Neural cell (in vitro differentiated cells): ENCODE results near the gene NOD2. TPM values are rescaled to one million over a fixed set of nuclear protein-coding genes. Genes with fewer than 3 reads are reported as not detected.

Experiments
- H2AFZ ChIP-seq: fragments of 200-600, 300-800 bp; sonication (generic), shearing (Covaris generic); 2 replicates; pipeline ENCODE4 v1.6.0; 2014; ENCODE audit warnings: low read depth, mild to moderate bottlenecking, antibody characterized with exemption, low read length, moderate library complexity
- H3F3A ChIP-seq: fragments of 200-600 bp; shearing (Covaris generic); 2 replicates; pipeline ENCODE4 v1.6.1; 2016; ENCODE audit warnings: mild to moderate bottlenecking, moderate library complexity, mixed read lengths, antibody characterized with exemption, low read length; ENCODE audit not compliant: insufficient read depth, poor library complexity, severe bottlenecking
- H3K27ac ChIP-seq: fragments of 200-600, 300-800 bp; sonication (generic), shearing (Covaris generic); 2 replicates; pipeline ENCODE4 v1.5.1; 2014; ENCODE audit warnings: mild to moderate bottlenecking, low read length, moderate library complexity
- H3K27me3 ChIP-seq: fragments of 300-800, 200-600 bp; sonication (generic), shearing (Covaris generic); 2 replicates; pipeline ENCODE4 v1.6.0; 2014; ENCODE audit warnings: mild to moderate bottlenecking, low read depth, low read length, moderate library complexity; ENCODE audit not compliant: insufficient read depth
- H3K36me3 ChIP-seq: fragments of 300-800, 200-600 bp; sonication (generic), shearing (Covaris generic); 2 replicates; pipeline ENCODE4 v1.5.1; 2014; ENCODE audit warnings: mild to moderate bottlenecking, antibody characterized with exemption, low read length, moderate library complexity; ENCODE audit not compliant: insufficient read depth
- H3K4me2 ChIP-seq: fragments of 300-800, 200-600 bp; sonication (generic), shearing (Covaris generic); 2 replicates; pipeline ENCODE4 v1.6.0; 2014; ENCODE audit warnings: mild to moderate bottlenecking, low read length
- H3K4me3 ChIP-seq: fragments of 300-800, 200-600 bp; sonication (generic), shearing (Covaris generic); 2 replicates; pipeline ENCODE4 v1.5.1; 2014; ENCODE audit warnings: mild to moderate bottlenecking, low read length, moderate library complexity
- H3K79me2 ChIP-seq: fragments of 200-600 bp; shearing (Covaris generic); replicated peaks from 2 replicates; pipeline ENCODE4 v1.6.0; 2014; ENCODE audit warnings: mild to moderate bottlenecking, low read length, moderate library complexity; ENCODE audit not compliant: insufficient read depth
- H3K9ac ChIP-seq: fragments of 300-800, 200-600 bp; sonication (generic), shearing (Covaris generic); 2 replicates; pipeline ENCODE4 v1.6.1; 2016; ENCODE audit warnings: mild to moderate bottlenecking, low read length, mixed read lengths
- H3K9me2 ChIP-seq: fragments of 200-600 bp; shearing (Covaris generic); 2 replicates; pipeline ENCODE4 v1.6.1; 2016; ENCODE audit warnings: mild to moderate bottlenecking, low read length, mixed read lengths; ENCODE audit not compliant: insufficient read depth
- H3K9me3 ChIP-seq: fragments of 200-600, 300-800 bp; sonication (generic), shearing (Covaris generic); 2 replicates; pipeline ENCODE4 v1.6.1; 2016; ENCODE audit warnings: mild to moderate bottlenecking, mixed run types, low read length, moderate library complexity, mixed read lengths
- H4K20me1 ChIP-seq: fragments of 200-600 bp; shearing (Covaris generic); 2 replicates; pipeline ENCODE4 v1.6.1; 2016; ENCODE audit warnings: mild to moderate bottlenecking, mixed run types; ENCODE audit not compliant: insufficient read depth
- EP300 ChIP-seq: fragments of 450-650 bp; conservative IDR thresholded peaks from 2 replicates; pipeline ENCODE4 v1.6.1; 2014; ENCODE audit warnings: antibody characterized with exemption, mild to moderate bottlenecking, moderate library complexity; ENCODE audit not compliant: poor library complexity, severe bottlenecking
- EZH2 ChIP-seq: fragments of 200-600, 300-800 bp; shearing (Covaris generic), sonication (generic); IDR thresholded peaks from 2 replicates; pipeline ENCODE4 v1.6.1; 2014; ENCODE audit warnings: antibody characterized with exemption, low read length, borderline replicate concordance, mild to moderate bottlenecking; ENCODE audit not compliant: insufficient read depth, poor library complexity, severe bottlenecking
- MXI1 ChIP-seq: fragments of 450-650 bp; conservative IDR thresholded peaks from 2 replicates; pipeline ENCODE4 v1.6.1; 2014; ENCODE audit warnings: antibody characterized with exemption, mild to moderate bottlenecking; ENCODE audit not compliant: poor library complexity, severe bottlenecking
- POLR2AphosphoS5 ChIP-seq: IDR thresholded peaks from 2 replicates; pipeline ENCODE4 v1.6.1; 2012
- RAD21 ChIP-seq: fragments of 450-650 bp; conservative IDR thresholded peaks from 2 replicates; pipeline ENCODE4 v1.6.1; 2014; ENCODE audit warnings: antibody characterized with exemption, mild to moderate bottlenecking, moderate library complexity
- SMC3 ChIP-seq: fragments of 450-650 bp; conservative IDR thresholded peaks from 2 replicates; pipeline ENCODE4 v1.6.1; 2014; ENCODE audit warnings: antibody characterized with exemption, mild to moderate bottlenecking, moderate library complexity; ENCODE audit not compliant: poor library complexity
- TAF1 ChIP-seq: IDR thresholded peaks from 2 replicates; pipeline ENCODE4 v1.6.1; 2012; ENCODE audit warnings: low read depth
- polyA plus RNA-seq: library from polyadenylated mRNA; depleted of rRNA; stranded (reverse); fragments of >200 nt; gene quantifications from 2 replicates; pipeline ENCODE4 v1.2.3, GENCODE V29; 2014
- TF ChIP-seq, protein P1 (sequence below): IDR thresholded peaks from 2 replicates; pipeline ENCODE4 v1.6.1; 2012; ENCODE audit warnings: borderline replicate concordance
- TF ChIP-seq, protein P2 (sequence below): fragments of 450-650 bp; IDR thresholded peaks from 2 replicates; pipeline ENCODE4 v1.5.1; 2014; ENCODE audit warnings: antibody characterized with exemption, mild to moderate bottlenecking, moderate library complexity; ENCODE audit not compliant: poor library complexity, severe bottlenecking

Gene NOD2
- polyA plus RNA-seq, 1 donor from 2014 or later: not detected

DNA sequence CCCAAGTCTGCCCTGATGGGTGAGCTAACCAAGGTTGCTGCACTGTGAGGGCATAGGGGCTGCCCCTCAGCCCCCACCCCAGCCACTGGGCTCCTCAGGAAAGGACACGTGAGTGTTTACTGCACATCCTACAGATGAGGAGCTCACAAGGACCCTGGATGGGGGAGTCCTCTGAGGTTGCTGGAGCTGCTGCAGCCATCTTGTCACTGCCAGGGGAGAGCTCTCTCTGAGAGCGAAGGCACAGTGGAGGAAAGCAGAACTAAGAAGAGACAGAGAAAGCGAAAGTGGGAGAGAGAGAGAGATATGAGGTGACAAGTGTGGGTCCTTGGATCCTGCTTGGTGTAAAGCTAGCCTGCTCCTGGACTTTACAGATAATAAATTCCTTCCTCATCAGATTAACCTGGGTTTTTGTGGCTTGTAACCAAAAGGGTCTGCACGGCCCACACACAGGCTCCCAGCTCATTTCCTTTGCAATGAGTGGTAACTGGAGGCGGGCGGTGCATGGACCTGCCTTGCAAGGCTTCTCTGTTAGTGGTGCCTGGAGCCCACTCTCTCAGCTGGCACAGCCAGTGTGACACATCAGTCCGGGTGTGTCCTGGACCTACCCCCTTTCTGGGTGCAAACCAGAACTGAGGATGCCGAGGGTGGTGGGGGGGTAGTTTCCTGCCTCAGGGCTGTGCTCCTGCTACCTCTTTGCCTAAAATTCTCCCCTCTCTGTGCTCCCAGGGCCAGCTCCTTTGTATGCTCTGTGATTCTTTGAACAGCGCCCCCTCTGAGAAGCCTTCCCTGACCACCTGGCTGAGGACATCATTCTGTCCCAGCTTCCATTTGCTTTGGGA lies 26.5 kb upstream of the NOD2 start:
- no peaks in the 10 kb centered on the region for H3K9me3 ChIP-seq
- no peak overlapping the region for H2AFZ ChIP-seq
- no peaks in the 10 kb centered on the region for H3K79me2 ChIP-seq
- no peaks in the 10 kb centered on the region for H3K36me3 ChIP-seq
- no peak overlapping the region for H3K9ac ChIP-seq
- no peaks in the 10 kb centered on the region for H4K20me1 ChIP-seq
- H3K9me2 ChIP-seq: no peaks in the 10 kb centered on the region
- H3K4me2 ChIP-seq: no peak overlapping the region
- no peaks in the 10 kb centered on the region for H3F3A ChIP-seq
- H3K27ac ChIP-seq: no peak overlapping the region
- no peak overlapping the region for H3K4me3 ChIP-seq
- no peak for TF ChIP-seq RAD21
- no peak for TF ChIP-seq POLR2AphosphoS5
- no peak for TF ChIP-seq EP300
- TF ChIP-seq TAF1: no peak
- TF ChIP-seq EZH2: no peak
- TF ChIP-seq, protein P1, sequence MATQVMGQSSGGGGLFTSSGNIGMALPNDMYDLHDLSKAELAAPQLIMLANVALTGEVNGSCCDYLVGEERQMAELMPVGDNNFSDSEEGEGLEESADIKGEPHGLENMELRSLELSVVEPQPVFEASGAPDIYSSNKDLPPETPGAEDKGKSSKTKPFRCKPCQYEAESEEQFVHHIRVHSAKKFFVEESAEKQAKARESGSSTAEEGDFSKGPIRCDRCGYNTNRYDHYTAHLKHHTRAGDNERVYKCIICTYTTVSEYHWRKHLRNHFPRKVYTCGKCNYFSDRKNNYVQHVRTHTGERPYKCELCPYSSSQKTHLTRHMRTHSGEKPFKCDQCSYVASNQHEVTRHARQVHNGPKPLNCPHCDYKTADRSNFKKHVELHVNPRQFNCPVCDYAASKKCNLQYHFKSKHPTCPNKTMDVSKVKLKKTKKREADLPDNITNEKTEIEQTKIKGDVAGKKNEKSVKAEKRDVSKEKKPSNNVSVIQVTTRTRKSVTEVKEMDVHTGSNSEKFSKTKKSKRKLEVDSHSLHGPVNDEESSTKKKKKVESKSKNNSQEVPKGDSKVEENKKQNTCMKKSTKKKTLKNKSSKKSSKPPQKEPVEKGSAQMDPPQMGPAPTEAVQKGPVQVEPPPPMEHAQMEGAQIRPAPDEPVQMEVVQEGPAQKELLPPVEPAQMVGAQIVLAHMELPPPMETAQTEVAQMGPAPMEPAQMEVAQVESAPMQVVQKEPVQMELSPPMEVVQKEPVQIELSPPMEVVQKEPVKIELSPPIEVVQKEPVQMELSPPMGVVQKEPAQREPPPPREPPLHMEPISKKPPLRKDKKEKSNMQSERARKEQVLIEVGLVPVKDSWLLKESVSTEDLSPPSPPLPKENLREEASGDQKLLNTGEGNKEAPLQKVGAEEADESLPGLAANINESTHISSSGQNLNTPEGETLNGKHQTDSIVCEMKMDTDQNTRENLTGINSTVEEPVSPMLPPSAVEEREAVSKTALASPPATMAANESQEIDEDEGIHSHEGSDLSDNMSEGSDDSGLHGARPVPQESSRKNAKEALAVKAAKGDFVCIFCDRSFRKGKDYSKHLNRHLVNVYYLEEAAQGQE: no peak
- no peak for TF ChIP-seq SMC3
- TF ChIP-seq MXI1: no peak
- H3K27me3 ChIP-seq: no peaks in the 10 kb centered on the region

DNA sequence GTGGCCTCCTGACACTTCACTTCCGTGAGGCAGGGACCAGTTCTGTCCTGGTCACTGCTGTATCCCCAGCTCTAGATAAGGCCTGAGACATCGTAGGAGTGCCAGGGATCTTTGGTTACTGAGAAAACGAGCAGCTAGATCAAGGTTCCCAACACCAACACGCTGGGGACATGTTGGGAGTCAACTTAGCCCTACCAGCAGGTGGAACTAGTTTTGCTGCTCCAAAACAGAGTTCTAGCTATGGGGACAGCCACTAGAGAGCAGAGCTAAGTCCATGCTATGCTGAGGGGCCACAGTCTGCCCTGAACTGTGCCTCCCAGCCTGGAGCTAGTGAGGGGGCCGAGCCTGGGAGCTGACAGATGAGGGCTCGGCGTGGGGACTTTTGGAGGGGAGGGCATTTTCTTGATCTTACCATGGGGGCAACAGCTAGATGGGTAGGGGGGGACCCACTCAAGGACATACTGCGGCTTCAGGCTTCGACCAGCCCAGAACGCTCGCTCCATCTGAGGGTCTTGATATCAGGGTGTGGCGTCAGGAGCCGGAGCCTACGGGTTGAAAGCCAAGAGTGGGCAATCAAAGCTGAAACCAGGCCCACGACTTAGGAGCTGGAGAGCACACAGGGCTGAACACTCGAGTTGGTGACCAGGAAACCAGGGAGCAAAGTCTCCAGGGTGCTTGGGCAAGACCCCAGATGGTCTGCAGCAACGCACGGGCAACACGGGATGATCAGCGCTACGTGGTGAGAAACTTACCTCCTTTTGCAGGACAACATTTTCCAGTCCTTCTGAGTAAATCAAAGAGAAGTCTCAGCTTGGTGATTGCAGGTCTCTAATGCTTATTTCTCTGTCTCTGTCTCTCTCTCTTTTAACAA lies 25.7 kb upstream of the NOD2 start:
- Histone ChIP-seq H4K20me1 (no peaks in the 10 kb centered on the region), H3K4me2 (no peak overlapping the region), H3K36me3 (no peaks in the 10 kb centered on the region), H3K79me2 (no peaks in the 10 kb centered on the region), H2AFZ (no peak overlapping the region), H3K9me3 (peaks cover 3% of the 10 kb centered on the region), H3K27ac (no peak overlapping the region), H3K27me3 (no peaks in the 10 kb centered on the region), H3K4me3 (no peak overlapping the region), H3F3A (no peaks in the 10 kb centered on the region), H3K9ac (no peak overlapping the region), H3K9me2 (no peaks in the 10 kb centered on the region)
- TF ChIP-seq SMC3 (no peak), EZH2 (no peak), POLR2AphosphoS5 (no peak)
- TF ChIP-seq, protein P2, sequence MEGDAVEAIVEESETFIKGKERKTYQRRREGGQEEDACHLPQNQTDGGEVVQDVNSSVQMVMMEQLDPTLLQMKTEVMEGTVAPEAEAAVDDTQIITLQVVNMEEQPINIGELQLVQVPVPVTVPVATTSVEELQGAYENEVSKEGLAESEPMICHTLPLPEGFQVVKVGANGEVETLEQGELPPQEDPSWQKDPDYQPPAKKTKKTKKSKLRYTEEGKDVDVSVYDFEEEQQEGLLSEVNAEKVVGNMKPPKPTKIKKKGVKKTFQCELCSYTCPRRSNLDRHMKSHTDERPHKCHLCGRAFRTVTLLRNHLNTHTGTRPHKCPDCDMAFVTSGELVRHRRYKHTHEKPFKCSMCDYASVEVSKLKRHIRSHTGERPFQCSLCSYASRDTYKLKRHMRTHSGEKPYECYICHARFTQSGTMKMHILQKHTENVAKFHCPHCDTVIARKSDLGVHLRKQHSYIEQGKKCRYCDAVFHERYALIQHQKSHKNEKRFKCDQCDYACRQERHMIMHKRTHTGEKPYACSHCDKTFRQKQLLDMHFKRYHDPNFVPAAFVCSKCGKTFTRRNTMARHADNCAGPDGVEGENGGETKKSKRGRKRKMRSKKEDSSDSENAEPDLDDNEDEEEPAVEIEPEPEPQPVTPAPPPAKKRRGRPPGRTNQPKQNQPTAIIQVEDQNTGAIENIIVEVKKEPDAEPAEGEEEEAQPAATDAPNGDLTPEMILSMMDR: no peak
